Lung (tissue), 12 donors: ENCODE measurements around the gene ANKRD29. TPM values are rescaled to one million over a fixed set of nuclear protein-coding genes. Genes with fewer than 3 reads are reported as not detected.

Source experiments
- ATAC-seq: fragments of 200-7000 bp; cut with Tn5 transposase; one replicate; pipeline ENCODE4 v1.9.1; 2020; ENCODE audit warnings: moderate number of reproducible peaks; ENCODE audit not compliant: insufficient read depth, low FRiP score
- DNase-seq, 3 donors: peaks; one replicate each; pipeline ENCODE4 v3.0.0-alpha.2; 2013 to 2017
- H3K27ac ChIP-seq, 2 donors: one replicate each; pipeline ENCODE4 v1.5.1; 2013; ENCODE audit warnings: mild to moderate bottlenecking in 2 of 2, moderate library complexity in 2 of 2, control low read depth in 1 of 2, inconsistent platforms in 1 of 2, low read depth in 1 of 2, low read length in 1 of 2
- H3K27me3 ChIP-seq, 3 donors: one replicate each; pipeline ENCODE4 v1.5.1; 2013; ENCODE audit warnings: low read length in 2 of 3; ENCODE audit not compliant: control insufficient read depth in 3 of 3, insufficient read depth in 3 of 3
- H3K36me3 ChIP-seq, 4 donors: one replicate each; pipeline ENCODE4 v1.5.1; 2013; ENCODE audit warnings: low read length in 4 of 4, mild to moderate bottlenecking in 1 of 4, moderate library complexity in 1 of 4; ENCODE audit not compliant: control insufficient read depth in 4 of 4, insufficient read depth in 4 of 4
- H3K4me1 ChIP-seq, 5 donors: one replicate each; pipeline ENCODE4 v1.5.1; 2013; ENCODE audit warnings: low read length in 5 of 5, mild to moderate bottlenecking in 2 of 5, moderate library complexity in 1 of 5; ENCODE audit not compliant: control insufficient read depth in 5 of 5, insufficient read depth in 5 of 5
- H3K4me3 ChIP-seq: one replicate; pipeline ENCODE4 v1.5.1; 2013; ENCODE audit warnings: mild to moderate bottlenecking, control low read depth, moderate library complexity
- H3K9ac ChIP-seq, 2 donors: one replicate each; pipeline ENCODE4 v1.5.1; 2013; ENCODE audit warnings: low read length in 2 of 2, control low read depth in 1 of 2; ENCODE audit not compliant: insufficient read depth in 1 of 2
- H3K9me3 ChIP-seq, 4 donors: one replicate each; pipeline ENCODE4 v1.5.1; 2013; ENCODE audit warnings: low read length in 3 of 4, mild to moderate bottlenecking in 1 of 4, moderate library complexity in 1 of 4; ENCODE audit not compliant: control insufficient read depth in 4 of 4, insufficient read depth in 3 of 4
- WGBS, 2 donors: extraction: QIAGEN DNeasy Blood & Tissue Kit; methylation state at CpG; one replicate each; pipeline ENCODE4 v1.1.7; 2013; 5-methylcytosine and 5-hydroxymethylcytosine counted together
- polyA plus RNA-seq, 2 donors: library from polyadenylated mRNA; stranded (reverse); fragments of 200-250 nt; gene quantifications; one replicate each; pipeline ENCODE4 v1.2.1, GENCODE V29; 2013
- total RNA-seq, 2 donors: library from RNA; depleted of rRNA in 1 of 2; stranded (reverse); fragments of >200 nt in 1 of 2; gene quantifications; one replicate each; pipeline ENCODE4 v1.2.1, GENCODE V29; 2014 to 2021
- TF ChIP-seq, protein P1 (sequence below): IDR thresholded peaks from 2 replicates; pipeline ENCODE4 v1.5.1; 2012; ENCODE audit warnings: mild to moderate bottlenecking; ENCODE audit errors: control extremely low read depth, extremely low read depth
- donor health status: control.
- donor health status: control.
- donor health status: Bipolar disorder and iron deficiency.
- donor health status: healthy.
- donor health status: DM: yes; HTN: yes; CAD: no.

The ANKRD29 gene
- total and polyA plus RNA-seq, 4 donors, result 12.5 to 60.9 (median 43.0) TPM

GRCh38 chr18:23675896-23676295 lies 13.2 kb upstream of the ANKRD29 start:
- Histone ChIP-seq H3K4me3 (no peak overlapping the region), H3K9me3 (no peaks in the 10 kb centered on the region), H3K9ac (no peak overlapping the region), H3K36me3 (no peaks in the 10 kb centered on the region), H3K4me1 (no peaks in the 10 kb centered on the region), H3K27ac (no peak overlapping the region), H3K27me3 (peaks cover 0 to 2% (median 0%) of the 10 kb centered on the region in 3 donors)
- TF ChIP-seq, protein P1, sequence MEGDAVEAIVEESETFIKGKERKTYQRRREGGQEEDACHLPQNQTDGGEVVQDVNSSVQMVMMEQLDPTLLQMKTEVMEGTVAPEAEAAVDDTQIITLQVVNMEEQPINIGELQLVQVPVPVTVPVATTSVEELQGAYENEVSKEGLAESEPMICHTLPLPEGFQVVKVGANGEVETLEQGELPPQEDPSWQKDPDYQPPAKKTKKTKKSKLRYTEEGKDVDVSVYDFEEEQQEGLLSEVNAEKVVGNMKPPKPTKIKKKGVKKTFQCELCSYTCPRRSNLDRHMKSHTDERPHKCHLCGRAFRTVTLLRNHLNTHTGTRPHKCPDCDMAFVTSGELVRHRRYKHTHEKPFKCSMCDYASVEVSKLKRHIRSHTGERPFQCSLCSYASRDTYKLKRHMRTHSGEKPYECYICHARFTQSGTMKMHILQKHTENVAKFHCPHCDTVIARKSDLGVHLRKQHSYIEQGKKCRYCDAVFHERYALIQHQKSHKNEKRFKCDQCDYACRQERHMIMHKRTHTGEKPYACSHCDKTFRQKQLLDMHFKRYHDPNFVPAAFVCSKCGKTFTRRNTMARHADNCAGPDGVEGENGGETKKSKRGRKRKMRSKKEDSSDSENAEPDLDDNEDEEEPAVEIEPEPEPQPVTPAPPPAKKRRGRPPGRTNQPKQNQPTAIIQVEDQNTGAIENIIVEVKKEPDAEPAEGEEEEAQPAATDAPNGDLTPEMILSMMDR, result no peak
- DNase-seq, result no peak
- no peak for ATAC-seq
- WGBS, 2 donors, result 88 to 94% methylated on average over 3 of the region's 3 CpGs

GRCh38 chr18:23675236-23675635 lies 12.5 kb upstream of the ANKRD29 start:
- Histone ChIP-seq H3K9ac (no peak overlapping the region), H3K27me3 (peaks cover 0 to 4% (median 0%) of the 10 kb centered on the region in 3 donors), H3K27ac (no peak overlapping the region), H3K9me3 (no peaks in the 10 kb centered on the region), H3K4me3 (no peak overlapping the region), H3K4me1 (no peaks in the 10 kb centered on the region), H3K36me3 (no peaks in the 10 kb centered on the region)
- ATAC-seq (no peak), DNase-seq (no peak)
- TF ChIP-seq, protein P1, result no peak

- 83 to 84% methylated on average over 1 of the region's 1 CpG for WGBS, 2 donors
- peaks cover 0 to 2% (median 0%) of the 10 kb centered on the region in 3 donors for H3K27me3 ChIP-seq
- TF ChIP-seq, protein P1, result no peak
- no peaks in the 10 kb centered on the region for H3K9me3 ChIP-seq
- no peak overlapping the region for H3K4me3 ChIP-seq
- H3K36me3 ChIP-seq, result no peaks in the 10 kb centered on the region
- ATAC-seq (no peak), DNase-seq (no peak)
- no peak overlapping the region for H3K27ac ChIP-seq
- peaks cover 0 to 3% (median 0%) of the 10 kb centered on the region in 5 donors for H3K4me1 ChIP-seq
- no peak overlapping the region for H3K9ac ChIP-seq
Measured at GRCh38 chr18:23673725-23674124, 11.0 kb upstream of the ANKRD29 start.

- H3K4me1 ChIP-seq, result peaks cover 0 to 3% (median 0%) of the 10 kb centered on the region in 5 donors
- no peaks in the 10 kb centered on the region for H3K36me3 ChIP-seq
- H3K9ac ChIP-seq, result no peak overlapping the region
- no peak overlapping the region for H3K4me3 ChIP-seq
- ATAC-seq (no peak), DNase-seq (no peak)
- H3K27ac ChIP-seq, result no peak overlapping the region
- 75 to 90% methylated on average over 1 of the region's 1 CpG for WGBS, 2 donors
- no peaks in the 10 kb centered on the region for H3K9me3 ChIP-seq
- TF ChIP-seq, protein P1, result no peak
- peaks cover 0 to 2% (median 0%) of the 10 kb centered on the region in 3 donors for H3K27me3 ChIP-seq
Measured at GRCh38 chr18:23671564-23671963, 8.9 kb upstream of the ANKRD29 start.
